Endothelial cell (in vitro differentiated cells): ENCODE data around the gene SLC5A10. TPM values are rescaled to one million over a fixed set of nuclear protein-coding genes. Genes with fewer than 3 reads are reported as not detected.
A peak's percentile ranks its signal among the peaks of the same experiment; 100 is the strongest.

Source experiments
- DNase-seq: peaks from one replicate; pipeline ENCODE4 v3.0.0; 2021; ENCODE audit warnings: low spot score
- H3K27ac Mint-ChIP-seq: one replicate; pipeline ENCODE4 v1.8.0; 2021; ENCODE audit warnings: mixed read lengths, inconsistent platforms; ENCODE audit not compliant: unreplicated experiment
- H3K27me3 Mint-ChIP-seq: one replicate; pipeline ENCODE4 v1.8.0; 2021; ENCODE audit warnings: mild to moderate bottlenecking, moderate library complexity, mixed read lengths, inconsistent platforms; ENCODE audit not compliant: unreplicated experiment
- H3K36me3 Mint-ChIP-seq: one replicate; pipeline ENCODE4 v1.8.0; 2021; ENCODE audit warnings: mild to moderate bottlenecking, low read depth, mixed read lengths, inconsistent platforms; ENCODE audit not compliant: unreplicated experiment
- H3K4me1 Mint-ChIP-seq: one replicate; pipeline ENCODE4 v1.8.0; 2021; ENCODE audit warnings: mild to moderate bottlenecking, mixed read lengths, inconsistent platforms; ENCODE audit not compliant: unreplicated experiment
- H3K4me3 Mint-ChIP-seq: one replicate; pipeline ENCODE4 v1.8.0; 2021; ENCODE audit warnings: mild to moderate bottlenecking, mixed read lengths, inconsistent platforms; ENCODE audit not compliant: unreplicated experiment
- H3K9me3 Mint-ChIP-seq: one replicate; pipeline ENCODE4 v1.8.0; 2021; ENCODE audit warnings: mixed read lengths, inconsistent platforms; ENCODE audit not compliant: unreplicated experiment
- CTCF ChIP-seq: fragments of 200-600 bp; sonication (generic); IDR thresholded peaks from one replicate; pipeline ENCODE4 v1.5.0; 2021; ENCODE audit warnings: antibody characterized with exemption; ENCODE audit not compliant: unreplicated experiment
- total RNA-seq: library from RNA; stranded (reverse); fragmentation: NEBNext Ultra II Directional; extraction: Animal tissue kit (Norgen Biotek cat#: 25700); gene quantifications from one replicate; pipeline ENCODE4 v1.2.1, GENCODE V29; 2021; ENCODE audit not compliant: unreplicated experiment

The SLC5A10 gene
- total RNA-seq, 1 donor from 2014 or later = 0.08 TPM

- no peak overlapping the region for H3K4me3 Mint-ChIP-seq
- peaks cover 31% of the 10 kb centered on the region for H3K4me1 Mint-ChIP-seq
- no peak for DNase-seq
- no peak overlapping the region for H3K27ac Mint-ChIP-seq
- peaks cover 3% of the 10 kb centered on the region for H3K36me3 Mint-ChIP-seq
- H3K27me3 Mint-ChIP-seq = peaks cover 14% of the 10 kb centered on the region
- H3K9me3 Mint-ChIP-seq = no peaks in the 10 kb centered on the region
- no peak for TF ChIP-seq CTCF
These were observed 12.0 kb downstream of the SLC5A10 start for GRCh38 chr17:18964018-18964351.

DNA sequence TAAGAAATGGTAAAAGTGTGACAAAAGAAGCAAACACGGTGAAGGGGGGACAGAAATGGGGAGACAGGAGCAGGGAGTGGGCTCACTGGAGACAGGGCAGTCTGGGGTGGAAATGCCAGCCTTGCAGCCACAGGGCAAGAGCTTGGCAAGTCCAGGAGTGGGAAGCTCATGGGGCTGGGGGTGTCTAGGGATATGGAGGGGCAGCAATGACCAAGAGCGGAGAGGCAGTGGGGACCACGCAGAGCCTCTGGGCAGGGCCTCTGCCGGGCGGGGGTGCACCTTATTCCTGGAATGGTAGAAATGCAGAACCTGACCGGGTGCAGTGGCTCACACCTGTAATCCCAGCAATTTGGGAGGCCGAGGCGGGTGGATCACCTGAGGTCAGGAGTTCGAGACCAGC lies 12.6 kb downstream of the SLC5A10 start:
- Mint-ChIP-seq H3K4me1 (peaks cover 35% of the 10 kb centered on the region), H3K27me3 (peaks cover 14% of the 10 kb centered on the region), H3K27ac (peak overlapping the region; percentile 14), H3K9me3 (no peaks in the 10 kb centered on the region), H3K36me3 (peaks cover 3% of the 10 kb centered on the region), H3K4me3 (no peak overlapping the region)
- TF ChIP-seq CTCF = no peak
- no peak for DNase-seq

DNA sequence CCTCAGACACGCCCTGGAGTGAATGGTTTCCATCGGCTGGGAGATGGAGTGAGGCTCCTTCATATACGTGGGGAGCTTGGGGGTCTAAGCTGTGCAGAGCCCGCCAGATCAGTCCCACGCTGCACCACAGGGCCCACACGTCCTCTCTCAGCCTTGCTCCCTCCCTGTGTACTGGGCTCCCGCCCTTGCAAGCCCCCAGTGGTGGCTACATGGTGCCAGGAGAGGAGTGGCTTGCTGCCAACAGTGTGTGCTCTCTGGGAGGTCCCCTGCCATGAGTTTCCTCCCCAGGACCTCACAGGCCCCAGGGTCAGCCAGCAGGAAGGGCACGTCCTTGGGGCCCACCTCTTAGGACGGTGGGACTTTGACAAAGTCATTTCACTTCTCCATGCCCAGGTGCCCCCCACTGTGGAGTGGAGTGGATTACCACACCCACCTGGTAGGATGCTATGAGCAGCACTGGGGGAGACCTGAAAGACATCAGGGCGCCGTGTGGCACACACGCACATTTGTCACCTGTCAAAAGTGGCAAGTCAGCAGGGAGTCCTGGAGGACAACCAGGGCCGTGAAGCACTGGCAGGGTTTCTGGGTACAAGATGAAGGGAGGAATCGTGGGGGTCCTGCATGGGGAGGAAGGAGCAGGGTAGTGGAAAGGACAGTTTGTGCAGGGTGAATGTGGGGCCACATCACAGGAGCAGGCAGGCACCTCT lies 13.7 kb downstream of the SLC5A10 start:
- Mint-ChIP-seq H3K9me3 (no peaks in the 10 kb centered on the region), H3K4me3 (no peak overlapping the region), H3K27ac (no peak overlapping the region)

DNA sequence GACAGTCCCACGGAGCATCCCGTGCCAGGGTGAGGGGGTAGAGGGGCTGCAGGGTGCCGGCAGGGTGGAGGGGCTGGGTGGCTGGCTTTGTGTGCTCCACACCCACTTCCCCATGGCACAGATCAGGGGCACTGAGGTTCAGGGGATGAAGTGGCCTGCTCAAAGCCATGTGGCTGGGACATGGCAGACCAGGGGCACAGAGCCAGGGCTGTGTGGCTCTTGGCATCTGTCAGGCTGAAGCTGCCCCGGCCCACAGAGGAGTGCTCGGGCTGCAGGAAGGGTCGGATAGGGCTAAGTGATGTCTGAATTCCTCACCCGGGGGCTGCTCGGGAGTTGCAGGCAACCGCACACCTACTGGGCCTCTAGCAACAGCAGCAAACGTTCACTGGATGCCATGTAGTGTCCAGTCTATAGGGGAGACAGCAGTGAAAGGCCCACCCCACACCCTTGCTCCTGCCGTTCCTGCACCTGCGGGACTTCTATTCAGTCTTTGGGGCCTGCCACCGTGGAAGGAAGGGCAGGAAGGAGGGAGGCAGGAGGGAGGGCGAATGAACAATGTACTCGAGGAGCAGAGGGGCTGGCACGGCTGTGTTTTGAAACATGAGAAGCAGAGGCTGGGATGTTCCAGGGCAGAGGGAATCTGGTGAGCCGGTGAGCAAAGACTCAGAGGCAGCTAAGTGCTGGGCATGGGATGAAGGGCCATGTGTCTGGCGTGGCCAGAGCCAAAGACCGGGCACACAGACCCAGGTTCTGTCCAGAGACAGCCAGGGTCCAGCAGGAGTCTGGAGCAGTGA lies 15.1 kb downstream of the SLC5A10 start:
- Mint-ChIP-seq H3K4me3 (no peak overlapping the region), H3K9me3 (no peaks in the 10 kb centered on the region), H3K36me3 (peaks cover 3% of the 10 kb centered on the region), H3K27ac (peak overlapping the region; percentile 30), H3K27me3 (peaks cover 16% of the 10 kb centered on the region), H3K4me1 (peaks cover 38% of the 10 kb centered on the region)
- peak; percentile 37 for DNase-seq
- no peak for TF ChIP-seq CTCF

More for the DNA sequence above, 13.7 kb downstream of the SLC5A10 start:
- DNase-seq = no peak
- Mint-ChIP-seq H3K36me3 (peaks cover 3% of the 10 kb centered on the region), H3K27me3 (peaks cover 15% of the 10 kb centered on the region), H3K4me1 (peaks cover 42% of the 10 kb centered on the region)
- no peak for TF ChIP-seq CTCF

DNA sequence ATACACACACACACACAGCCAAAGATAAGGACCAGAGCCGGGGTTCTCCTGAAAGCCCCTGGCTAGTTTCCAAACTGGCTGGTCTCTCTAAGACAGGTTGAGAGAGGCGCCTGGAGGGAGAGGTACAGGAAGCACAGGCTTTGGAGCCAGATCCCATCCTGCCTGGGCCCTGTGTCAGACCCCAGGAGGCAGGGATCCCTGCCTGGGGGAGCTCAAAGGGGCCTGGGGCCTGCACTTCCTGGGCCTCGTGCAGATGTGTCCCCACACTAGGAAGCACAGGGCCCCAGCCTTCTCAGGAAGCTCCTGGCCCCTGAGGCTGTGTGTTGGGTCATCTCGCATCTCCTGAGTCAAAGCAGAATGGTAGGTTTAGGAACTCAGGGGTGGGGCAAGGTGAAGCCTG lies 16.0 kb downstream of the SLC5A10 start:
- no peaks in the 10 kb centered on the region for H3K36me3 Mint-ChIP-seq
- no peak overlapping the region for H3K4me3 Mint-ChIP-seq
- no peak for TF ChIP-seq CTCF
- no peaks in the 10 kb centered on the region for H3K9me3 Mint-ChIP-seq
- H3K4me1 Mint-ChIP-seq = peaks cover 32% of the 10 kb centered on the region
- no peak for DNase-seq
- peak overlapping the region; percentile 97 for H3K27ac Mint-ChIP-seq
- H3K27me3 Mint-ChIP-seq = peaks cover 15% of the 10 kb centered on the region
